ENCODE measurements around the gene CCR9.
A peak's percentile ranks its signal among the peaks of the same experiment; 100 is the strongest.

The CCR9 gene

DNA sequence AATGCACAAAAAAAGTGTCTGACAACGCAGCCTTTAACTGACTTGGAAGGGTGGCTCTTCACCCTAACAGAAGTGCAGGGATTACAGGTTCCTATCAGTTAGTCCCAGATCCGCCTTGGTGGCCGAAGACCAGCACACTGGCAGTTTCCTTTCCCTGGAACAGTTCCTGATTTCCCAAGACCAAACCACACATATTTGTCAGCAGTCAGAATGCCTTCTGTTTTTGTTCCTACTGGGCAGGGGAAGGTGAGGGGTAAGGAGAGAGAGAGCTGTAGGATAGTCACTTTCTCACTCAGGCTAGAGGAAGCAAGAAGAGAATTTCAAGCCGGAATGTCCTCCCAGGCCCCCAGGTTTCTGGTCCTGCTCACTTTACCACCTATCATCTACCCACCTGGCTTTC is 66.1 kb downstream of the CCR9 start:
- TF ChIP-seq, protein P1, sequence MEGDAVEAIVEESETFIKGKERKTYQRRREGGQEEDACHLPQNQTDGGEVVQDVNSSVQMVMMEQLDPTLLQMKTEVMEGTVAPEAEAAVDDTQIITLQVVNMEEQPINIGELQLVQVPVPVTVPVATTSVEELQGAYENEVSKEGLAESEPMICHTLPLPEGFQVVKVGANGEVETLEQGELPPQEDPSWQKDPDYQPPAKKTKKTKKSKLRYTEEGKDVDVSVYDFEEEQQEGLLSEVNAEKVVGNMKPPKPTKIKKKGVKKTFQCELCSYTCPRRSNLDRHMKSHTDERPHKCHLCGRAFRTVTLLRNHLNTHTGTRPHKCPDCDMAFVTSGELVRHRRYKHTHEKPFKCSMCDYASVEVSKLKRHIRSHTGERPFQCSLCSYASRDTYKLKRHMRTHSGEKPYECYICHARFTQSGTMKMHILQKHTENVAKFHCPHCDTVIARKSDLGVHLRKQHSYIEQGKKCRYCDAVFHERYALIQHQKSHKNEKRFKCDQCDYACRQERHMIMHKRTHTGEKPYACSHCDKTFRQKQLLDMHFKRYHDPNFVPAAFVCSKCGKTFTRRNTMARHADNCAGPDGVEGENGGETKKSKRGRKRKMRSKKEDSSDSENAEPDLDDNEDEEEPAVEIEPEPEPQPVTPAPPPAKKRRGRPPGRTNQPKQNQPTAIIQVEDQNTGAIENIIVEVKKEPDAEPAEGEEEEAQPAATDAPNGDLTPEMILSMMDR (conservative IDR thresholded peaks at IDR 0.05; ENCODE audit: low read length): no peak
- DNase-seq (ENCODE audit: low read depth): peak; percentile 63
- no peak overlapping the region for H3K4me3 ChIP-seq (ENCODE audit: low read length)

Measured in AG10803 (cell line).